Upper lobe of left lung (tissue), 4 donors: ENCODE measurements around the gene ROBO1.

Experiments
- EP300 ChIP-seq, 4 donors: sonication (generic); formaldehyde crosslinking; IDR thresholded peaks; one replicate each; pipeline ENCODE4 v1.5.1; 2017; ENCODE audit warnings: antibody characterized with exemption in 4 of 4, control low read depth in 2 of 4
- POLR2AphosphoS5 ChIP-seq, 2 donors: sonication (generic); formaldehyde crosslinking; IDR thresholded peaks; one replicate each; pipeline ENCODE4 v1.5.1; 2017; ENCODE audit warnings: antibody characterized with exemption in 2 of 2
- TF ChIP-seq, protein P1 (sequence below), 6 experiments: fragments of 450-650 bp in 4 of 6; fragments of 200-600 bp in 2 of 6; sonication (generic) in 2 of 6; IDR thresholded peaks; one replicate each; pipeline ENCODE4 v1.5.1; 2016 to 2019; ENCODE audit warnings: antibody characterized with exemption in 6 of 6

DNA sequence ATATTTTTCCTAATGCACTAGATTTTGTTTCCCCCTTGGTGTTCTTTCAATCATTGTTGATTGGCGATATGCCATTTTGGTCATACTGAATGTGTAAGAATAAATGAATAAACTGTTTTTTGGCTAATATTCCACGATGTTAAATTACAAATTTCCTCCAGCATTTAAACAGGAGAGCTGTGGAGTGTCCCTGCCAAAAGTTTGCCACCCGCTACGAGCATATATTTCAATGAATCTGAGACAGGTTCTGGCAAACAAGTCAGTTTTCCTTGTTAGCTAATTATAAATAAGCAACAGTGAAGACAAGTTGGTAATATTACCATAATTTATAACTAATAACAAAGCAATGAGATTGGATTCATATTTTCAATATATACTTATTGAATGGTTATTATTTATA is 777.6 kb downstream of the ROBO1 start:
- TF ChIP-seq, protein P1, sequence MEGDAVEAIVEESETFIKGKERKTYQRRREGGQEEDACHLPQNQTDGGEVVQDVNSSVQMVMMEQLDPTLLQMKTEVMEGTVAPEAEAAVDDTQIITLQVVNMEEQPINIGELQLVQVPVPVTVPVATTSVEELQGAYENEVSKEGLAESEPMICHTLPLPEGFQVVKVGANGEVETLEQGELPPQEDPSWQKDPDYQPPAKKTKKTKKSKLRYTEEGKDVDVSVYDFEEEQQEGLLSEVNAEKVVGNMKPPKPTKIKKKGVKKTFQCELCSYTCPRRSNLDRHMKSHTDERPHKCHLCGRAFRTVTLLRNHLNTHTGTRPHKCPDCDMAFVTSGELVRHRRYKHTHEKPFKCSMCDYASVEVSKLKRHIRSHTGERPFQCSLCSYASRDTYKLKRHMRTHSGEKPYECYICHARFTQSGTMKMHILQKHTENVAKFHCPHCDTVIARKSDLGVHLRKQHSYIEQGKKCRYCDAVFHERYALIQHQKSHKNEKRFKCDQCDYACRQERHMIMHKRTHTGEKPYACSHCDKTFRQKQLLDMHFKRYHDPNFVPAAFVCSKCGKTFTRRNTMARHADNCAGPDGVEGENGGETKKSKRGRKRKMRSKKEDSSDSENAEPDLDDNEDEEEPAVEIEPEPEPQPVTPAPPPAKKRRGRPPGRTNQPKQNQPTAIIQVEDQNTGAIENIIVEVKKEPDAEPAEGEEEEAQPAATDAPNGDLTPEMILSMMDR (IDR thresholded peaks at IDR 0.05): no peak
- TF ChIP-seq POLR2AphosphoS5 (IDR thresholded peaks at IDR 0.05) (no peak), EP300 (IDR thresholded peaks at IDR 0.05) (no peak)
